Measurements from ENCODE around the gene GPATCH2.
"Not testable (repeated sequence)": the region's sequence is repeated elsewhere in the genome, so short reads cannot be mapped to it uniquely, and the experiment has no call there.

The GPATCH2 gene

GRCh38 chr1:217630711-217631591 is at the start of gene GPATCH2, which contains the start of gene SPATA17:
Gene GPATCH2 (minus strand): TSS chr1:217631090. CDS start chr1:217630971, 119 bp downstream.
Gene SPATA17 (plus strand): TSS chr1:217631344. CDS start chr1:217631379, 35 bp downstream.
- DNase-seq, result peak; percentile 73

- no peak for DNase-seq
Observed at GRCh38 chr1:217674028-217674729, 43.3 kb upstream of the GPATCH2 start.

GRCh38 chr1:217673387-217673786 is 42.5 kb upstream of the GPATCH2 start:
- DNase-seq, result no peak

- no peak for DNase-seq
Observed at GRCh38 chr1:217668351-217668940, 37.6 kb upstream of the GPATCH2 start.

GRCh38 chr1:217661407-217661806 is 30.5 kb upstream of the GPATCH2 start:
- DNase-seq, result no peak

GRCh38 chr1:217660353-217661062 is 29.6 kb upstream of the GPATCH2 start:
- DNase-seq, result no peak

- no peak for DNase-seq
Observed at GRCh38 chr1:217650674-217651073, 19.8 kb upstream of the GPATCH2 start.

- no peak for DNase-seq
Observed at GRCh38 chr1:217647791-217648190, 16.9 kb upstream of the GPATCH2 start.

- DNase-seq, result no peak
Observed at GRCh38 chr1:217642455-217642854, 11.6 kb upstream of the GPATCH2 start.

- DNase-seq, result no peak
Observed at GRCh38 chr1:217627431-217627830, 3.5 kb downstream of the GPATCH2 start.

- DNase-seq, result no peak
Observed at GRCh38 chr1:217626321-217626720, 4.6 kb downstream of the GPATCH2 start.

- DNase-seq, result no peak
Observed at GRCh38 chr1:217622042-217622441, 8.8 kb downstream of the GPATCH2 start.

- no peak for DNase-seq
Observed at GRCh38 chr1:217620814-217621213, 10.1 kb downstream of the GPATCH2 start.

- no peak for DNase-seq
Observed at GRCh38 chr1:217617126-217617525, 13.8 kb downstream of the GPATCH2 start.

- DNase-seq, result no peak
Observed at GRCh38 chr1:217614200-217614712, 16.6 kb downstream of the GPATCH2 start.

GRCh38 chr1:217605390-217605789 is 25.5 kb downstream of the GPATCH2 start:
- no peak for DNase-seq

GRCh38 chr1:217602380-217602779 is 28.5 kb downstream of the GPATCH2 start:
- no peak for DNase-seq

GRCh38 chr1:217599154-217599553 is 31.7 kb downstream of the GPATCH2 start:
- no peak for DNase-seq

- no peak for DNase-seq
Observed at GRCh38 chr1:217590598-217590997, 40.3 kb downstream of the GPATCH2 start.

- no peak for DNase-seq
Observed at GRCh38 chr1:217586586-217586985, 44.3 kb downstream of the GPATCH2 start.

GRCh38 chr1:217585577-217585976 is 45.3 kb downstream of the GPATCH2 start:
- DNase-seq, result no peak

GRCh38 chr1:217584286-217584811 is 46.5 kb downstream of the GPATCH2 start:
- not testable (repeated sequence) for DNase-seq

Data from activated T-cell treated with anti-CD3 and anti-CD28 coated beads, Interleukin-2, amount 50 U/mL, for 1 hour (primary cell).